Measurements from ENCODE around the gene MX1. TPM values are rescaled to one million over a fixed set of nuclear protein-coding genes. Genes with fewer than 3 reads are reported as not detected.

The MX1 gene
- total and polyA plus RNA-seq, 2 experiments from 2014 or later: 2.1 to 6.5 TPM

- ATAC-seq (no peak), DNase-seq (ENCODE audit: low spot score) (no peak)
- Mint-ChIP-seq H3K4me3 (no peak overlapping the region), H3K27me3 (ENCODE audit: insufficient read depth, low read depth, poor library complexity) (peaks cover 7% of the 10 kb centered on the region), H3K4me1 (peaks cover 22% of the 10 kb centered on the region), H3K9me3 (peaks cover 23% of the 10 kb centered on the region), H3K36me3 (ENCODE audit: low read depth) (peaks cover 74% of the 10 kb centered on the region), H3K27ac (no peak overlapping the region)
- H3K9me2 ChIP-seq (ENCODE audit: insufficient read depth): peaks cover 4% of the 10 kb centered on the region; the same call in 1 of the 2 replicates
- no peaks in the 10 kb centered on the region for H3K79me2 ChIP-seq (replicated peaks; ENCODE audit: insufficient read depth)
- no peak overlapping the region for H3K27ac ChIP-seq (ENCODE audit: low read depth)
- no peaks in the 10 kb centered on the region for H4K20me1 ChIP-seq (replicated peaks; ENCODE audit: insufficient read depth)
- H2AFZ ChIP-seq: no peak overlapping the region
- H3F3A ChIP-seq (replicated peaks; ENCODE audit: low read depth): no peaks in the 10 kb centered on the region
- no peak overlapping the region for H3K4me3 ChIP-seq
- H3K27me3 ChIP-seq (ENCODE audit: insufficient read depth): no peaks in the 10 kb centered on the region
- H3K4me2 ChIP-seq: no peak overlapping the region
- no peaks in the 10 kb centered on the region for H3K36me3 ChIP-seq (ENCODE audit: insufficient read depth)
- TF ChIP-seq EZH2phosphoT487 (IDR thresholded peaks at IDR 0.05; ENCODE audit: unreplicated experiment): no peak
- TF ChIP-seq CREB1 (CRISPR knock-in tag; IDR thresholded peaks at IDR 0.05; ENCODE audit: low read depth): no peak
- TF ChIP-seq POLR2AphosphoS5 (IDR thresholded peaks at IDR 0.05; ENCODE audit: low read depth): no peak
- no peak for TF ChIP-seq NANOG (IDR thresholded peaks at IDR 0.05; ENCODE audit: borderline replicate concordance)
- TF ChIP-seq, protein P1, sequence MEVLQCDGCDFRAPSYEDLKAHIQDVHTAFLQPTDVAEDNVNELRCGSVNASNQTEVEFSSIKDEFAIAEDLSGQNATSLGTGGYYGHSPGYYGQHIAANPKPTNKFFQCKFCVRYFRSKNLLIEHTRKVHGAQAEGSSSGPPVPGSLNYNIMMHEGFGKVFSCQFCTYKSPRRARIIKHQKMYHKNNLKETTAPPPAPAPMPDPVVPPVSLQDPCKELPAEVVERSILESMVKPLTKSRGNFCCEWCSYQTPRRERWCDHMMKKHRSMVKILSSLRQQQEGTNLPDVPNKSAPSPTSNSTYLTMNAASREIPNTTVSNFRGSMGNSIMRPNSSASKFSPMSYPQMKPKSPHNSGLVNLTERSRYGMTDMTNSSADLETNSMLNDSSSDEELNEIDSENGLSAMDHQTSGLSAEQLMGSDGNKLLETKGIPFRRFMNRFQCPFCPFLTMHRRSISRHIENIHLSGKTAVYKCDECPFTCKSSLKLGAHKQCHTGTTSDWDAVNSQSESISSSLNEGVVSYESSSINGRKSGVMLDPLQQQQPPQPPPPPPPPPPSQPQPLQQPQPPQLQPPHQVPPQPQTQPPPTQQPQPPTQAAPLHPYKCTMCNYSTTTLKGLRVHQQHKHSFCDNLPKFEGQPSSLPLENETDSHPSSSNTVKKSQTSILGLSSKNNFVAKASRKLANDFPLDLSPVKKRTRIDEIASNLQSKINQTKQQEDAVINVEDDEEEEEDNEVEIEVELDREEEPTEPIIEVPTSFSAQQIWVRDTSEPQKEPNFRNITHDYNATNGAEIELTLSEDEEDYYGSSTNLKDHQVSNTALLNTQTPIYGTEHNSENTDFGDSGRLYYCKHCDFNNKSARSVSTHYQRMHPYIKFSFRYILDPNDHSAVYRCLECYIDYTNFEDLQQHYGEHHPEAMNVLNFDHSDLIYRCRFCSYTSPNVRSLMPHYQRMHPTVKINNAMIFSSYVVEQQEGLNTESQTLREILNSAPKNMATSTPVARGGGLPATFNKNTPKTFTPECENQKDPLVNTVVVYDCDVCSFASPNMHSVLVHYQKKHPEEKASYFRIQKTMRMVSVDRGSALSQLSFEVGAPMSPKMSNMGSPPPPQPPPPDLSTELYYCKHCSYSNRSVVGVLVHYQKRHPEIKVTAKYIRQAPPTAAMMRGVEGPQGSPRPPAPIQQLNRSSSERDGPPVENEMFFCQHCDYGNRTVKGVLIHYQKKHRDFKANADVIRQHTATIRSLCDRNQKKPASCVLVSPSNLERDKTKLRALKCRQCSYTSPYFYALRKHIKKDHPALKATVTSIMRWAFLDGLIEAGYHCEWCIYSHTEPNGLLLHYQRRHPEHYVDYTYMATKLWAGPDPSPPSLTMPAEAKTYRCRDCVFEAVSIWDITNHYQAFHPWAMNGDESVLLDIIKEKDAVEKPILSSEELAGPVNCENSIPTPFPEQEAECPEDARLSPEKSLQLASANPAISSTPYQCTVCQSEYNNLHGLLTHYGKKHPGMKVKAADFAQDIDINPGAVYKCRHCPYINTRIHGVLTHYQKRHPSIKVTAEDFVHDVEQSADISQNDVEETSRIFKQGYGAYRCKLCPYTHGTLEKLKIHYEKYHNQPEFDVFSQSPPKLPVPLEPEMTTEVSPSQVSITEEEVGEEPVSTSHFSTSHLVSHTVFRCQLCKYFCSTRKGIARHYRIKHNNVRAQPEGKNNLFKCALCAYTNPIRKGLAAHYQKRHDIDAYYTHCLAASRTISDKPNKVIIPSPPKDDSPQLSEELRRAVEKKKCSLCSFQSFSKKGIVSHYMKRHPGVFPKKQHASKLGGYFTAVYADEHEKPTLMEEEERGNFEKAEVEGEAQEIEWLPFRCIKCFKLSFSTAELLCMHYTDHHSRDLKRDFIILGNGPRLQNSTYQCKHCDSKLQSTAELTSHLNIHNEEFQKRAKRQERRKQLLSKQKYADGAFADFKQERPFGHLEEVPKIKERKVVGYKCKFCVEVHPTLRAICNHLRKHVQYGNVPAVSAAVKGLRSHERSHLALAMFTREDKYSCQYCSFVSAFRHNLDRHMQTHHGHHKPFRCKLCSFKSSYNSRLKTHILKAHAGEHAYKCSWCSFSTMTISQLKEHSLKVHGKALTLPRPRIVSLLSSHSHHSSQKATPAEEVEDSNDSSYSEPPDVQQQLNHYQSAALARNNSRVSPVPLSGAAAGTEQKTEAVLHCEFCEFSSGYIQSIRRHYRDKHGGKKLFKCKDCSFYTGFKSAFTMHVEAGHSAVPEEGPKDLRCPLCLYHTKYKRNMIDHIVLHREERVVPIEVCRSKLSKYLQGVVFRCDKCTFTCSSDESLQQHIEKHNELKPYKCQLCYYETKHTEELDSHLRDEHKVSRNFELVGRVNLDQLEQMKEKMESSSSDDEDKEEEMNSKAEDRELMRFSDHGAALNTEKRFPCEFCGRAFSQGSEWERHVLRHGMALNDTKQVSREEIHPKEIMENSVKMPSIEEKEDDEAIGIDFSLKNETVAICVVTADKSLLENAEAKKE (CRISPR knock-in tag; IDR thresholded peaks at IDR 0.05): no peak
- TF ChIP-seq ZNF331 (CRISPR knock-in tag; IDR thresholded peaks at IDR 0.05; ENCODE audit: low read depth): no peak
- TF ChIP-seq, protein P2, sequence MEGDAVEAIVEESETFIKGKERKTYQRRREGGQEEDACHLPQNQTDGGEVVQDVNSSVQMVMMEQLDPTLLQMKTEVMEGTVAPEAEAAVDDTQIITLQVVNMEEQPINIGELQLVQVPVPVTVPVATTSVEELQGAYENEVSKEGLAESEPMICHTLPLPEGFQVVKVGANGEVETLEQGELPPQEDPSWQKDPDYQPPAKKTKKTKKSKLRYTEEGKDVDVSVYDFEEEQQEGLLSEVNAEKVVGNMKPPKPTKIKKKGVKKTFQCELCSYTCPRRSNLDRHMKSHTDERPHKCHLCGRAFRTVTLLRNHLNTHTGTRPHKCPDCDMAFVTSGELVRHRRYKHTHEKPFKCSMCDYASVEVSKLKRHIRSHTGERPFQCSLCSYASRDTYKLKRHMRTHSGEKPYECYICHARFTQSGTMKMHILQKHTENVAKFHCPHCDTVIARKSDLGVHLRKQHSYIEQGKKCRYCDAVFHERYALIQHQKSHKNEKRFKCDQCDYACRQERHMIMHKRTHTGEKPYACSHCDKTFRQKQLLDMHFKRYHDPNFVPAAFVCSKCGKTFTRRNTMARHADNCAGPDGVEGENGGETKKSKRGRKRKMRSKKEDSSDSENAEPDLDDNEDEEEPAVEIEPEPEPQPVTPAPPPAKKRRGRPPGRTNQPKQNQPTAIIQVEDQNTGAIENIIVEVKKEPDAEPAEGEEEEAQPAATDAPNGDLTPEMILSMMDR (conservative IDR thresholded peaks at IDR 0.05; ENCODE audit: low read depth in 2 of 2): no peak
- no peak for TF ChIP-seq JUNB (IDR thresholded peaks at IDR 0.05; ENCODE audit: unreplicated experiment)
- TF ChIP-seq, protein P3, sequence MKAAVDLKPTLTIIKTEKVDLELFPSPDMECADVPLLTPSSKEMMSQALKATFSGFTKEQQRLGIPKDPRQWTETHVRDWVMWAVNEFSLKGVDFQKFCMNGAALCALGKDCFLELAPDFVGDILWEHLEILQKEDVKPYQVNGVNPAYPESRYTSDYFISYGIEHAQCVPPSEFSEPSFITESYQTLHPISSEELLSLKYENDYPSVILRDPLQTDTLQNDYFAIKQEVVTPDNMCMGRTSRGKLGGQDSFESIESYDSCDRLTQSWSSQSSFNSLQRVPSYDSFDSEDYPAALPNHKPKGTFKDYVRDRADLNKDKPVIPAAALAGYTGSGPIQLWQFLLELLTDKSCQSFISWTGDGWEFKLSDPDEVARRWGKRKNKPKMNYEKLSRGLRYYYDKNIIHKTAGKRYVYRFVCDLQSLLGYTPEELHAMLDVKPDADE (IDR thresholded peaks at IDR 0.05): no peak
- no peak for TF ChIP-seq EZH2 (IDR thresholded peaks at IDR 0.05; ENCODE audit: low read depth, unreplicated experiment)
- TF ChIP-seq ZNF114 (CRISPR knock-in tag; IDR thresholded peaks at IDR 0.05): no peak
- TF ChIP-seq STAT1 (IDR thresholded peaks at IDR 0.05; ENCODE audit: unreplicated experiment): no peak
- TF ChIP-seq, protein P4, sequence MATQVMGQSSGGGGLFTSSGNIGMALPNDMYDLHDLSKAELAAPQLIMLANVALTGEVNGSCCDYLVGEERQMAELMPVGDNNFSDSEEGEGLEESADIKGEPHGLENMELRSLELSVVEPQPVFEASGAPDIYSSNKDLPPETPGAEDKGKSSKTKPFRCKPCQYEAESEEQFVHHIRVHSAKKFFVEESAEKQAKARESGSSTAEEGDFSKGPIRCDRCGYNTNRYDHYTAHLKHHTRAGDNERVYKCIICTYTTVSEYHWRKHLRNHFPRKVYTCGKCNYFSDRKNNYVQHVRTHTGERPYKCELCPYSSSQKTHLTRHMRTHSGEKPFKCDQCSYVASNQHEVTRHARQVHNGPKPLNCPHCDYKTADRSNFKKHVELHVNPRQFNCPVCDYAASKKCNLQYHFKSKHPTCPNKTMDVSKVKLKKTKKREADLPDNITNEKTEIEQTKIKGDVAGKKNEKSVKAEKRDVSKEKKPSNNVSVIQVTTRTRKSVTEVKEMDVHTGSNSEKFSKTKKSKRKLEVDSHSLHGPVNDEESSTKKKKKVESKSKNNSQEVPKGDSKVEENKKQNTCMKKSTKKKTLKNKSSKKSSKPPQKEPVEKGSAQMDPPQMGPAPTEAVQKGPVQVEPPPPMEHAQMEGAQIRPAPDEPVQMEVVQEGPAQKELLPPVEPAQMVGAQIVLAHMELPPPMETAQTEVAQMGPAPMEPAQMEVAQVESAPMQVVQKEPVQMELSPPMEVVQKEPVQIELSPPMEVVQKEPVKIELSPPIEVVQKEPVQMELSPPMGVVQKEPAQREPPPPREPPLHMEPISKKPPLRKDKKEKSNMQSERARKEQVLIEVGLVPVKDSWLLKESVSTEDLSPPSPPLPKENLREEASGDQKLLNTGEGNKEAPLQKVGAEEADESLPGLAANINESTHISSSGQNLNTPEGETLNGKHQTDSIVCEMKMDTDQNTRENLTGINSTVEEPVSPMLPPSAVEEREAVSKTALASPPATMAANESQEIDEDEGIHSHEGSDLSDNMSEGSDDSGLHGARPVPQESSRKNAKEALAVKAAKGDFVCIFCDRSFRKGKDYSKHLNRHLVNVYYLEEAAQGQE (IDR thresholded peaks at IDR 0.05; ENCODE audit: unreplicated experiment): no peak
- peaks cover 6% of the 10 kb centered on the region; the same call in 1 of the 2 replicates for H3K4me1 ChIP-seq (ENCODE audit: insufficient read depth)
Observed at GRCh38 chr21:41466024-41466820, 40.2 kb downstream of the MX1 start.
